Mucosa of descending colon (tissue), 3 donors: Measurements from ENCODE around the gene NKX2-2. TPM values are rescaled to one million over a fixed set of nuclear protein-coding genes. Genes with fewer than 3 reads are reported as not detected.

Source experiments
- ATAC-seq: fragments of 200-7000 bp; cut with Tn5 transposase; one replicate; pipeline ENCODE4 v1.9.1; 2020; ENCODE audit warnings: mild to moderate bottlenecking, moderate library complexity
- DNase-seq, 3 donors: peaks; one replicate each; pipeline ENCODE4 v3.0.0-alpha.2; 2020
- H3K36me3 ChIP-seq: fragments of 200-600 bp; one replicate; pipeline ENCODE4 v1.8.0; 2021; ENCODE audit warnings: low read depth, mild to moderate bottlenecking
- H3K4me1 ChIP-seq: fragments of 200-600 bp; one replicate; pipeline ENCODE4 v1.8.0; 2021; ENCODE audit warnings: low read depth, mild to moderate bottlenecking
- H3K4me3 ChIP-seq: fragments of 200-600 bp; one replicate; pipeline ENCODE4 v1.8.0; 2021; ENCODE audit warnings: mild to moderate bottlenecking
- H3K9me3 ChIP-seq: fragments of 200-600 bp; one replicate; pipeline ENCODE4 v1.8.0; 2021; ENCODE audit warnings: mild to moderate bottlenecking
- intact Hi-C, 2 donors: fragments of 100-400 bp; cut with DNase I in 1 of 2; cut with micrococcal nuclease in 1 of 2; formaldehyde crosslinking; loops; one replicate each; pipeline versions ENCODE4 v1.11.0 to v1.11.1; 2022; cut with DNase I, micrococcal nuclease
- total RNA-seq, 3 donors: library from RNA; stranded (reverse); fragmentation: NEBNext Ultra II Directional in 2 of 3; extraction: Animal tissue kit (Norgen Biotek cat#: 25700) in 2 of 3; gene quantifications; one replicate each; pipeline versions ENCODE4 v1.2.1 to v1.2.4, GENCODE V29; 2021 to 2023
- TF ChIP-seq, protein P1 (sequence below): fragments of 200-600 bp; IDR thresholded peaks from one replicate; pipeline ENCODE4 v1.8.0; 2022; ENCODE audit warnings: antibody characterized with exemption, mild to moderate bottlenecking
- donor health status: DM: no; HTN: no; CAD: no; lungs with moderate emphysema.
- donor health status: DM: no; HTN: no; CAD: no.
- donor health status: DM: no; HTN: yes; CAD: no.

NKX2-2 gene
- total RNA-seq, 3 donors from 2014 or later, result 0.22 to 1.8 (median 0.81) TPM

DNA sequence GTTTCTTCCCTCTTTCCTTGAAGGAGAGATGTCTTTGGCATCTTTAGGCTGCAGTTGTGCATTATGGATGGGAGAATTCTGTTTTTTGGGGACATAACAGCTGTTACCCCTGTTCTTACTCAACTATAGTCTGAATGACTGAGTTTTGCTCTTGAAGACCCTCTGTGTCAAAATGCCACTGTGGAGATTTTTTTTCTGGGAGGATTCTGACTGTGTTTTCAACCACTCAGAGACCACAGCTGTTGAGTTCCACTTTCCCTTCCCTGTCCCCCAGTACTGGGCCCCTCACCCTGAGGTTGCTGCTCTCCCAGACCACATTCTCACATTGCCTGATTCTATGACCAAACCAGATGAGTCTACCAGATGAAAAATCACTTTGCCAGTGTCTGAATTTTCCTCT, 48.1 kb downstream of the NKX2-2 start:
- H3K4me3 ChIP-seq, result no peak overlapping the region
- H3K9me3 ChIP-seq, result no peaks in the 10 kb centered on the region
- ATAC-seq, result no peak
- H3K4me1 ChIP-seq, result no peaks in the 10 kb centered on the region
- DNase-seq, result no peak
- no peaks in the 10 kb centered on the region for H3K36me3 ChIP-seq
- intact Hi-C loops, result no loop called here
- TF ChIP-seq, protein P1, sequence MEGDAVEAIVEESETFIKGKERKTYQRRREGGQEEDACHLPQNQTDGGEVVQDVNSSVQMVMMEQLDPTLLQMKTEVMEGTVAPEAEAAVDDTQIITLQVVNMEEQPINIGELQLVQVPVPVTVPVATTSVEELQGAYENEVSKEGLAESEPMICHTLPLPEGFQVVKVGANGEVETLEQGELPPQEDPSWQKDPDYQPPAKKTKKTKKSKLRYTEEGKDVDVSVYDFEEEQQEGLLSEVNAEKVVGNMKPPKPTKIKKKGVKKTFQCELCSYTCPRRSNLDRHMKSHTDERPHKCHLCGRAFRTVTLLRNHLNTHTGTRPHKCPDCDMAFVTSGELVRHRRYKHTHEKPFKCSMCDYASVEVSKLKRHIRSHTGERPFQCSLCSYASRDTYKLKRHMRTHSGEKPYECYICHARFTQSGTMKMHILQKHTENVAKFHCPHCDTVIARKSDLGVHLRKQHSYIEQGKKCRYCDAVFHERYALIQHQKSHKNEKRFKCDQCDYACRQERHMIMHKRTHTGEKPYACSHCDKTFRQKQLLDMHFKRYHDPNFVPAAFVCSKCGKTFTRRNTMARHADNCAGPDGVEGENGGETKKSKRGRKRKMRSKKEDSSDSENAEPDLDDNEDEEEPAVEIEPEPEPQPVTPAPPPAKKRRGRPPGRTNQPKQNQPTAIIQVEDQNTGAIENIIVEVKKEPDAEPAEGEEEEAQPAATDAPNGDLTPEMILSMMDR, result no peak

DNA sequence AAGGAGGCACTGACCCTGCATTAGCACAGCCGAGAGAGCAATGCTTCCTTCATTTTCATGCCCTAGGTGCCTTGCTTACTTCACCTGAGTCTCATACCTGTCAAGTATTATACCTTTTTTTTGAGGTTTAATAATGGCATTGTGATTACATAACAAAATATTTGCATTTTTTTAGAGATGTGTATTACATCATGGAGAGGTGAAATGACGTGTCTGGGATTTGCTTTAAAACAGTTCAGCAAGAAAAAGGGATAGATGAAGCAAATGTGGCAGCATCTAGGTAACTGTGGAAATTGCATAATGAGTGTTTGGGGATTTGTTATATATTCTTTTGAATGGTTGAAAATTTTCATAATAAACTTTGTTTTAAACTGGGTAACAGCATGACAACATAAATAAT, 48.9 kb downstream of the NKX2-2 start:
- ATAC-seq, result no peak
- H3K4me1 ChIP-seq, result no peaks in the 10 kb centered on the region
- intact Hi-C loops, result no loop called here
- no peak for DNase-seq
- H3K4me3 ChIP-seq, result no peak overlapping the region
- no peaks in the 10 kb centered on the region for H3K36me3 ChIP-seq
- H3K9me3 ChIP-seq, result no peaks in the 10 kb centered on the region
- TF ChIP-seq, protein P1, result no peak

Other genes starting within 250 kb of the NKX2-2 start
- 10 to 100 TPM; 35.3 to 47.7 (median 43.2) TPM for gene XRN2, start 210.7 kb downstream of the NKX2-2 start, total RNA-seq
- gene NKX2-4, start 116.5 kb downstream of the NKX2-2 start, total RNA-seq, result not detected
- under 1 TPM in 1 of 3 donors, not detected in 2; 0.06 TPM for gene PAX1, start 191.6 kb upstream of the NKX2-2 start, total RNA-seq